ENCODE results near the gene CLCN5.

GRCh38 chrX:50088645-50089044 lies 166.2 kb downstream of the CLCN5 start:
- TF ChIP-seq ZNF701 (tag by site-specific recombination; IDR thresholded peaks at IDR 0.05) (no peak), ZNF26 (tag by site-specific recombination; IDR thresholded peaks at IDR 0.05) (no peak), CTCF (tag by site-specific recombination; IDR thresholded peaks at IDR 0.05) (no peak), PATZ1 (tag by site-specific recombination; IDR thresholded peaks at IDR 0.05) (no peak), ZNF133 (tag by site-specific recombination; IDR thresholded peaks at IDR 0.05) (no peak), ZNF707 (tag by site-specific recombination; IDR thresholded peaks at IDR 0.05) (no peak), ZNF449 (tag by site-specific recombination; IDR thresholded peaks at IDR 0.05) (no peak), YY1 (tag by site-specific recombination; IDR thresholded peaks at IDR 0.05) (no peak), REST (tag by site-specific recombination; IDR thresholded peaks at IDR 0.05) (no peak), YY2 (tag by site-specific recombination; IDR thresholded peaks at IDR 0.05) (no peak), TRIM28 (IDR thresholded peaks at IDR 0.05; ENCODE audit: borderline replicate concordance, low read length) (no peak), ZNF112 (tag by site-specific recombination; IDR thresholded peaks at IDR 0.05) (no peak), ZNF521 (tag by site-specific recombination; IDR thresholded peaks at IDR 0.05) (no peak), ZBTB7A (tag by site-specific recombination; IDR thresholded peaks at IDR 0.05; ENCODE audit: low read depth) (no peak)
